GM19324 (cell line): ENCODE results near the gene TTBK2.

Experiments used
- ATAC-seq: cut with Tn5 transposase; IDR thresholded peaks from one replicate; pipeline ENCODE4 v1.9.1; 2021; ENCODE audit warnings: mild to moderate bottlenecking, moderate library complexity; ENCODE audit not compliant: unreplicated experiment, low FRiP score

TTBK2 gene

GRCh38 chr15:42704492-42704926 is 216.1 kb downstream of the TTBK2 start:
- ATAC-seq = peak; percentile 49

- no peak for ATAC-seq
Measured at GRCh38 chr15:42696626-42697025, 224.0 kb downstream of the TTBK2 start.

- no peak for ATAC-seq
Measured at GRCh38 chr15:42695527-42696071, 225.0 kb downstream of the TTBK2 start.

GRCh38 chr15:42694398-42694797 is 226.2 kb downstream of the TTBK2 start:
- no peak for ATAC-seq

- ATAC-seq = no peak
Measured at GRCh38 chr15:42693942-42694341, 226.6 kb downstream of the TTBK2 start.

- ATAC-seq = no peak
Measured at GRCh38 chr15:42693496-42693895, 227.1 kb downstream of the TTBK2 start.

GRCh38 chr15:42692997-42693396 is 227.6 kb downstream of the TTBK2 start:
- no peak for ATAC-seq

GRCh38 chr15:42692536-42692935 is 228.0 kb downstream of the TTBK2 start:
- ATAC-seq = no peak

- ATAC-seq = no peak
Measured at GRCh38 chr15:42691770-42692169, 228.8 kb downstream of the TTBK2 start.

- no peak for ATAC-seq
Measured at GRCh38 chr15:42691308-42691707, 229.3 kb downstream of the TTBK2 start.
